SK-N-SH treated with all-trans-retinoic acid at 6 μM for 48 hours (cell line): Measurements from ENCODE around the gene SORCS1.

ENCODE experiments used
- ATAC-seq: fragments of 200-7000 bp; cut with Tn5 transposase; 3 replicates; pipeline ENCODE4 v1.9.1; 2020; ENCODE audit warnings: mild to moderate bottlenecking, moderate library complexity
- ARNTL ChIP-seq: fragments of 450-650 bp; formaldehyde crosslinking; IDR thresholded peaks from 2 replicates; pipeline ENCODE4 v1.5.0; 2020; ENCODE audit warnings: low read depth, mild to moderate bottlenecking, moderate library complexity, borderline replicate concordance
- BACH2 ChIP-seq: fragments of 250-450 bp; sonication (Bioruptor Pico); IDR thresholded peaks from 2 replicates; pipeline ENCODE4 v1.9.0; 2021; ENCODE audit warnings: mild to moderate bottlenecking, borderline replicate concordance
- CSDC2 ChIP-seq: fragments of 250-450 bp; sonication (Bioruptor Pico); IDR thresholded peaks from 2 replicates; pipeline ENCODE4 v1.5.0; 2020; ENCODE audit warnings: mild to moderate bottlenecking, moderate library complexity
- CSRNP3 ChIP-seq: fragments of 250-450 bp; sonication (Bioruptor Pico); IDR thresholded peaks from 2 replicates; pipeline ENCODE4 v1.5.1; 2021; ENCODE audit warnings: mild to moderate bottlenecking, moderate library complexity
- ESRRG ChIP-seq: fragments of 250-450 bp; sonication (Bioruptor Pico); IDR thresholded peaks from 2 replicates; pipeline ENCODE4 v1.6.1; 2021; ENCODE audit warnings: mild to moderate bottlenecking
- GLIS3 ChIP-seq: fragments of 250-450 bp; sonication (Bioruptor Pico); IDR thresholded peaks from 2 replicates; pipeline ENCODE4 v1.5.0; 2020; ENCODE audit warnings: mild to moderate bottlenecking, moderate library complexity
- ISL1 ChIP-seq: fragments of 250-450 bp; sonication (Bioruptor Pico); IDR thresholded peaks from 2 replicates; pipeline ENCODE4 v2.1.2; 2022; ENCODE audit warnings: mild to moderate bottlenecking, moderate library complexity
- OSR1 ChIP-seq: fragments of 250-450 bp; sonication (Bioruptor Pico); IDR thresholded peaks from 2 replicates; pipeline ENCODE4 v1.8.0; 2022; ENCODE audit warnings: moderate library complexity, mild to moderate bottlenecking, inconsistent platforms
- POU6F1 ChIP-seq: fragments of 250-450 bp; sonication (Bioruptor Pico); IDR thresholded peaks from 2 replicates; pipeline ENCODE4 v1.8.0; 2021; ENCODE audit warnings: low read depth, mild to moderate bottlenecking, moderate library complexity, borderline replicate concordance
- PPARA ChIP-seq: fragments of 250-450 bp; sonication (Bioruptor Pico); IDR thresholded peaks from 2 replicates; pipeline ENCODE4 v1.5.0; 2020; ENCODE audit warnings: mild to moderate bottlenecking, borderline replicate concordance
- RARB ChIP-seq: fragments of 250-450 bp; sonication (Bioruptor Pico); IDR thresholded peaks from 2 replicates; pipeline ENCODE4 v1.8.0; 2021; ENCODE audit warnings: mild to moderate bottlenecking, moderate library complexity
- SNAI2 ChIP-seq: fragments of 250-450 bp; sonication (Bioruptor Pico); IDR thresholded peaks from 2 replicates; pipeline ENCODE4 v1.5.0; 2020; ENCODE audit warnings: mild to moderate bottlenecking, moderate library complexity
- TCF4 ChIP-seq: fragments of 250-450 bp; sonication (Bioruptor Pico); IDR thresholded peaks from 2 replicates; pipeline ENCODE4 v1.8.0; 2021; ENCODE audit warnings: mild to moderate bottlenecking, moderate library complexity, borderline replicate concordance
- TOX ChIP-seq: fragments of 250-450 bp; sonication (Bioruptor Pico); IDR thresholded peaks from 2 replicates; pipeline ENCODE4 v1.8.0; 2021; ENCODE audit warnings: mild to moderate bottlenecking, moderate library complexity, borderline replicate concordance
- TSHZ2 ChIP-seq: fragments of 250-450 bp; sonication (Bioruptor Pico); IDR thresholded peaks from 2 replicates; pipeline ENCODE4 v1.5.0; 2020; ENCODE audit warnings: mild to moderate bottlenecking, moderate library complexity
- ZFP3 ChIP-seq: fragments of 250-450 bp; sonication (Bioruptor Pico); IDR thresholded peaks from 2 replicates; pipeline ENCODE4 v1.5.0; 2020; ENCODE audit warnings: mild to moderate bottlenecking, moderate library complexity
- ZFP30 ChIP-seq: fragments of 450-650 bp; formaldehyde crosslinking; IDR thresholded peaks from 2 replicates; pipeline ENCODE4 v1.5.0; 2022; ENCODE audit warnings: mild to moderate bottlenecking, moderate library complexity
- ZNF565 ChIP-seq: fragments of 450-650 bp; formaldehyde crosslinking; conservative IDR thresholded peaks from 2 replicates; pipeline ENCODE4 v1.5.0; 2020; ENCODE audit warnings: low read depth, mild to moderate bottlenecking, moderate library complexity
- ZNF70 ChIP-seq: fragments of 450-650 bp; formaldehyde crosslinking; IDR thresholded peaks from 2 replicates; pipeline ENCODE4 v1.5.0; 2020; ENCODE audit warnings: mild to moderate bottlenecking, moderate library complexity
- ZNF8 ChIP-seq: fragments of 450-650 bp; formaldehyde crosslinking; IDR thresholded peaks from 2 replicates; pipeline ENCODE4 v1.5.0; 2020; ENCODE audit warnings: mild to moderate bottlenecking, moderate library complexity
- TF ChIP-seq, protein P1 (sequence below): fragments of 250-450 bp; sonication (Bioruptor Pico); IDR thresholded peaks from 2 replicates; pipeline ENCODE4 v1.8.0; 2020; ENCODE audit warnings: mild to moderate bottlenecking, moderate library complexity, borderline replicate concordance
- TF ChIP-seq, protein P2 (sequence below): fragments of 250-450 bp; sonication (Bioruptor Pico); IDR thresholded peaks from 2 replicates; pipeline ENCODE4 v1.5.1; 2020; ENCODE audit warnings: low read depth, mild to moderate bottlenecking, moderate library complexity

Gene SORCS1

DNA sequence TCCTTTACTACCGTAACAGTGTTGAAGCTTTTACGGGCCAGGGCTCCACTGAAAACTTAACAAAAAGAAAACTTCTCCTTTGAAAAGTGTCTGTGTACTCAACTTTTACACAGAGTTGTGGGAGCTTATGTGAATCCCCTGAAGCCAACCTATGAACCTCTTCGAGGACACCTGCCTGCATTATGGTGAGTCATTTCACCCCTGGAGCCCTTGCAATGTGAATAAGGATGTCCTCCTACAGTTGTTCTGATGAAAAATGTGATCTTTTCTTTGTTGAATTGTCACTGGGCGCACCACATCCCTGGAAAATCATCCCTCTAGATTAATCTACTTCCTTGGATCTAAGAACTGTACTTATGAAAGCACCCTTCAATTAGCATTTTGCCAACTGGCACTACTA is 93.2 kb downstream of the SORCS1 start (continued):
- TF ChIP-seq, protein P1, sequence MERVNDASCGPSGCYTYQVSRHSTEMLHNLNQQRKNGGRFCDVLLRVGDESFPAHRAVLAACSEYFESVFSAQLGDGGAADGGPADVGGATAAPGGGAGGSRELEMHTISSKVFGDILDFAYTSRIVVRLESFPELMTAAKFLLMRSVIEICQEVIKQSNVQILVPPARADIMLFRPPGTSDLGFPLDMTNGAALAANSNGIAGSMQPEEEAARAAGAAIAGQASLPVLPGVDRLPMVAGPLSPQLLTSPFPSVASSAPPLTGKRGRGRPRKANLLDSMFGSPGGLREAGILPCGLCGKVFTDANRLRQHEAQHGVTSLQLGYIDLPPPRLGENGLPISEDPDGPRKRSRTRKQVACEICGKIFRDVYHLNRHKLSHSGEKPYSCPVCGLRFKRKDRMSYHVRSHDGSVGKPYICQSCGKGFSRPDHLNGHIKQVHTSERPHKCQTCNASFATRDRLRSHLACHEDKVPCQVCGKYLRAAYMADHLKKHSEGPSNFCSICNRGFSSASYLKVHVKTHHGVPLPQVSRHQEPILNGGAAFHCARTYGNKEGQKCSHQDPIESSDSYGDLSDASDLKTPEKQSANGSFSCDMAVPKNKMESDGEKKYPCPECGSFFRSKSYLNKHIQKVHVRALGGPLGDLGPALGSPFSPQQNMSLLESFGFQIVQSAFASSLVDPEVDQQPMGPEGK, result no peak
- no peak for TF ChIP-seq BACH2
- no peak for TF ChIP-seq TOX (CRISPR knock-in tag)
- no peak for TF ChIP-seq ZFP30 (CRISPR knock-in tag)
- TF ChIP-seq TCF4 (CRISPR knock-in tag), result no peak

- no peak for ATAC-seq
- TF ChIP-seq TOX (CRISPR knock-in tag) (no peak), ZFP3 (CRISPR knock-in tag) (no peak), ISL1 (CRISPR knock-in tag) (no peak), POU6F1 (CRISPR knock-in tag) (no peak), PPARA (no peak), GLIS3 (CRISPR knock-in tag) (no peak), TSHZ2 (CRISPR knock-in tag) (no peak), ARNTL (CRISPR knock-in tag) (no peak), CSRNP3 (CRISPR knock-in tag) (no peak), CSDC2 (CRISPR knock-in tag) (no peak), ZNF565 (no peak), BACH2 (no peak), SNAI2 (no peak), TCF4 (CRISPR knock-in tag) (no peak), ZNF8 (CRISPR knock-in tag) (no peak), RARB (CRISPR knock-in tag) (no peak), OSR1 (CRISPR knock-in tag) (no peak)
- TF ChIP-seq, protein P2, sequence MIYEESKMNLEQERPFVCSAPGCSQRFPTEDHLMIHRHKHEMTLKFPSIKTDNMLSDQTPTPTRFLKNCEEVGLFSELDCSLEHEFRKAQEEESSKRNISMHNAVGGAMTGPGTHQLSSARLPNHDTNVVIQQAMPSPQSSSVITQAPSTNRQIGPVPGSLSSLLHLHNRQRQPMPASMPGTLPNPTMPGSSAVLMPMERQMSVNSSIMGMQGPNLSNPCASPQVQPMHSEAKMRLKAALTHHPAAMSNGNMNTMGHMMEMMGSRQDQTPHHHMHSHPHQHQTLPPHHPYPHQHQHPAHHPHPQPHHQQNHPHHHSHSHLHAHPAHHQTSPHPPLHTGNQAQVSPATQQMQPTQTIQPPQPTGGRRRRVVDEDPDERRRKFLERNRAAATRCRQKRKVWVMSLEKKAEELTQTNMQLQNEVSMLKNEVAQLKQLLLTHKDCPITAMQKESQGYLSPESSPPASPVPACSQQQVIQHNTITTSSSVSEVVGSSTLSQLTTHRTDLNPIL, result no peak
Measured at GRCh38 chr10:107067843-107068242, 96.7 kb downstream of the SORCS1 start.

GRCh38 chr10:107064075-107064474 is 100.4 kb downstream of the SORCS1 start:
- no peak for ATAC-seq
- TF ChIP-seq, protein P2, result no peak
- no peak for TF ChIP-seq SNAI2
- no peak for TF ChIP-seq OSR1 (CRISPR knock-in tag)
- TF ChIP-seq, protein P1, result no peak
- TF ChIP-seq TOX (CRISPR knock-in tag), result no peak
- TF ChIP-seq ZNF8 (CRISPR knock-in tag), result no peak
- no peak for TF ChIP-seq ZFP30 (CRISPR knock-in tag)
- no peak for TF ChIP-seq ZNF70 (CRISPR knock-in tag)
- TF ChIP-seq ESRRG (CRISPR knock-in tag), result no peak
- TF ChIP-seq ISL1 (CRISPR knock-in tag), result no peak
- no peak for TF ChIP-seq POU6F1 (CRISPR knock-in tag)
- TF ChIP-seq RARB (CRISPR knock-in tag), result no peak
- no peak for TF ChIP-seq ZFP3 (CRISPR knock-in tag)
